HG02885 (cell line): ENCODE results near the gene ATP11A.
"Not testable (repeated sequence)": the region's sequence is repeated elsewhere in the genome, so short reads cannot be mapped to it uniquely, and the experiment has no call there.

Source experiments
- ATAC-seq: cut with Tn5 transposase; IDR thresholded peaks from one replicate; pipeline ENCODE4 v1.9.1; 2021; ENCODE audit warnings: mild to moderate bottlenecking; ENCODE audit not compliant: unreplicated experiment, poor library complexity

ATP11A gene

GRCh38 chr13:112870051-112870331 lies 180.2 kb downstream of the ATP11A start:
- no peak for ATAC-seq

GRCh38 chr13:112870737-112871287 lies 181.0 kb downstream of the ATP11A start:
- no peak for ATAC-seq

GRCh38 chr13:112871742-112872141 lies 181.9 kb downstream of the ATP11A start:
- no peak for ATAC-seq

GRCh38 chr13:112872657-112873631 lies 183.1 kb downstream of the ATP11A start:
- not testable (repeated sequence) for ATAC-seq

- peak; percentile 89 for ATAC-seq
These were observed 184.3 kb downstream of the ATP11A start for GRCh38 chr13:112873851-112874750.

- no peak for ATAC-seq
These were observed 185.0 kb downstream of the ATP11A start for GRCh38 chr13:112874751-112875300.

GRCh38 chr13:112875627-112876026 lies 185.8 kb downstream of the ATP11A start:
- no peak for ATAC-seq

GRCh38 chr13:112876305-112877000 lies 186.6 kb downstream of the ATP11A start:
- no peak for ATAC-seq

GRCh38 chr13:112877066-112877465 lies 187.2 kb downstream of the ATP11A start:
- ATAC-seq, result no peak

- ATAC-seq, result no peak
These were observed 187.7 kb downstream of the ATP11A start for GRCh38 chr13:112877539-112877938.

- no peak for ATAC-seq
These were observed 188.4 kb downstream of the ATP11A start for GRCh38 chr13:112877976-112878955.

GRCh38 chr13:112879283-112879833 lies 189.5 kb downstream of the ATP11A start:
- no peak for ATAC-seq

- ATAC-seq, result no peak
These were observed 190.4 kb downstream of the ATP11A start for GRCh38 chr13:112880221-112880641.

GRCh38 chr13:112880976-112881540 lies 191.2 kb downstream of the ATP11A start:
- no peak for ATAC-seq

GRCh38 chr13:112881656-112882554 lies 192.1 kb downstream of the ATP11A start:
- no peak for ATAC-seq

- ATAC-seq, result no peak
These were observed 192.8 kb downstream of the ATP11A start for GRCh38 chr13:112882555-112883024.
